Inflammatory macrophage (primary cell): ENCODE measurements around the gene HDAC10.

Source experiments
- DNase-seq, 2 donors: peaks; one replicate each; pipeline ENCODE4 v3.0.0-alpha.2; 2020 to 2022

Gene HDAC10

GRCh38 chr22:50198624-50199017 lies 52.4 kb downstream of the HDAC10 start:
- DNase-seq: no peak

- DNase-seq: no peak
Measured at GRCh38 chr22:50197856-50198623, 53.0 kb downstream of the HDAC10 start.

GRCh38 chr22:50197000-50197800 lies 53.9 kb downstream of the HDAC10 start:
- DNase-seq: no peak

- no peak for DNase-seq
Measured at GRCh38 chr22:50196256-50196655, 54.8 kb downstream of the HDAC10 start.
